Astrocyte (in vitro differentiated cells and primary cell): ENCODE results near the gene ZBTB45.

ENCODE experiments used
- EZH2 ChIP-seq: IDR thresholded peaks from 2 replicates; pipeline ENCODE4 v1.6.1; 2012; ENCODE audit warnings: mild to moderate bottlenecking, low read length, inconsistent platforms; ENCODE audit not compliant: insufficient read depth
- TF ChIP-seq, protein P1 (sequence below): IDR thresholded peaks from 2 replicates; pipeline ENCODE4 v1.5.1; 2011; ENCODE audit warnings: low read depth, mild to moderate bottlenecking, inconsistent platforms, low read length, moderate library complexity; ENCODE audit not compliant: insufficient read depth

DNA sequence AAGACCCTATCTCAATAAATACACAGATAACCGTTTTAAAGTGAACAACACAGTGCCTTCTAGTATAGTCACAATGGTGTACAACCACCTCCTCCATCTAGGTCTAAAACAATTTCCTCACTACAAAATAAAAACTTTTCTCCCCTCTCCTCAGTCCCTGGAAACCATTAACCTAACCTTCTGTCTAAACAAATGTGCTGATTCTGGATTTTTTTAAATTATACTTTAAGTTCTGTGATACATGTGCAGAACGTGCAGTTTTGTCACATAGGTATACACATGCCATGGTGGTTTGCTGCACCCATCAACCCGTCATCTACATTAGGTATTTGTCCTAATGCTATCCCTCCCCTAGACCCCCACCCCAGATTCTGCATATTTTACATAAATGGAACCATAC is 9.8 kb upstream of the ZBTB45 start:
- TF ChIP-seq, protein P1, sequence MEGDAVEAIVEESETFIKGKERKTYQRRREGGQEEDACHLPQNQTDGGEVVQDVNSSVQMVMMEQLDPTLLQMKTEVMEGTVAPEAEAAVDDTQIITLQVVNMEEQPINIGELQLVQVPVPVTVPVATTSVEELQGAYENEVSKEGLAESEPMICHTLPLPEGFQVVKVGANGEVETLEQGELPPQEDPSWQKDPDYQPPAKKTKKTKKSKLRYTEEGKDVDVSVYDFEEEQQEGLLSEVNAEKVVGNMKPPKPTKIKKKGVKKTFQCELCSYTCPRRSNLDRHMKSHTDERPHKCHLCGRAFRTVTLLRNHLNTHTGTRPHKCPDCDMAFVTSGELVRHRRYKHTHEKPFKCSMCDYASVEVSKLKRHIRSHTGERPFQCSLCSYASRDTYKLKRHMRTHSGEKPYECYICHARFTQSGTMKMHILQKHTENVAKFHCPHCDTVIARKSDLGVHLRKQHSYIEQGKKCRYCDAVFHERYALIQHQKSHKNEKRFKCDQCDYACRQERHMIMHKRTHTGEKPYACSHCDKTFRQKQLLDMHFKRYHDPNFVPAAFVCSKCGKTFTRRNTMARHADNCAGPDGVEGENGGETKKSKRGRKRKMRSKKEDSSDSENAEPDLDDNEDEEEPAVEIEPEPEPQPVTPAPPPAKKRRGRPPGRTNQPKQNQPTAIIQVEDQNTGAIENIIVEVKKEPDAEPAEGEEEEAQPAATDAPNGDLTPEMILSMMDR, result no peak
- TF ChIP-seq EZH2, result no peak
